ENCODE data around the gene NOL7.

NOL7 gene

DNA sequence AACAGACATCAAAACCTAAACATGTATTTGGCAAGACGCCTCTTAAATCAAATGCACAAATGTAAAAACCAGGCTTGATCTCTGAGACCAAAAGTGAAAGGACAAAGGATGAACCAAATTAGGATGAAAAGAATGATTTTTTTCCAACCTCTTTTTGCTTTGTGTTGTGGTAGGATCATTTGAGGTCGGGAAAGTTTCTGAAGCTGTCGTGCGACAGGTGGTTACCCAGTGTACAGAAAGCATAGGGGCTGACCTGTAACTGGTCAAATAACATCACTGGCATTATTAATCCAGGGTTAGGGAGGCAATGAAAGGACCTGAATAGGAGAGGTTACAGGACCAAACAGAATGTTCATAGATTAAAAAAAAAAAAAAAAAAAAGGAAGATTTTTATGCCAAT, 18.1 kb upstream of the NOL7 start:
- DNase-seq (ENCODE audit: low spot score) = no peak

DNA sequence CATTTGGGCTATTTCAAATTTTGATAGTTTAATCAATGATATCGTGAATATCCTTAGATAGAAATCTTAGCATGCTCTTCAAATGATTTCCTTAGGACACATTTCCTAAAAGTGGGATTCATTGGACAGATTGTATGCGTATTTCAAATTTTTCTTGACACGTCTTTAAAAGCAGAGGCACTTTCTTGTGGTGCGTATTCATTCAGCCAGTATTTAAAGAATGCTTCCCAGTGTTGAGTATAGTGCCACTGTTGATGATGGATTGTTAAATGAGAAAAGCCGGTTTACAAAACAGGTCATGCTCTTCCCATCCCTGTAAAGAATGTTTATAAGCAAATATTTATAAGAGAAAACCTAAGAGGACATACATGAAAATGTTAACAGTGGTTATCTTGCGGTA, 15.1 kb upstream of the NOL7 start:
- no peak for DNase-seq (ENCODE audit: low spot score)

- DNase-seq (ENCODE audit: low spot score) = no peak
Measured at GRCh38 chr6:13604135-13604534, 11.0 kb upstream of the NOL7 start.

DNA sequence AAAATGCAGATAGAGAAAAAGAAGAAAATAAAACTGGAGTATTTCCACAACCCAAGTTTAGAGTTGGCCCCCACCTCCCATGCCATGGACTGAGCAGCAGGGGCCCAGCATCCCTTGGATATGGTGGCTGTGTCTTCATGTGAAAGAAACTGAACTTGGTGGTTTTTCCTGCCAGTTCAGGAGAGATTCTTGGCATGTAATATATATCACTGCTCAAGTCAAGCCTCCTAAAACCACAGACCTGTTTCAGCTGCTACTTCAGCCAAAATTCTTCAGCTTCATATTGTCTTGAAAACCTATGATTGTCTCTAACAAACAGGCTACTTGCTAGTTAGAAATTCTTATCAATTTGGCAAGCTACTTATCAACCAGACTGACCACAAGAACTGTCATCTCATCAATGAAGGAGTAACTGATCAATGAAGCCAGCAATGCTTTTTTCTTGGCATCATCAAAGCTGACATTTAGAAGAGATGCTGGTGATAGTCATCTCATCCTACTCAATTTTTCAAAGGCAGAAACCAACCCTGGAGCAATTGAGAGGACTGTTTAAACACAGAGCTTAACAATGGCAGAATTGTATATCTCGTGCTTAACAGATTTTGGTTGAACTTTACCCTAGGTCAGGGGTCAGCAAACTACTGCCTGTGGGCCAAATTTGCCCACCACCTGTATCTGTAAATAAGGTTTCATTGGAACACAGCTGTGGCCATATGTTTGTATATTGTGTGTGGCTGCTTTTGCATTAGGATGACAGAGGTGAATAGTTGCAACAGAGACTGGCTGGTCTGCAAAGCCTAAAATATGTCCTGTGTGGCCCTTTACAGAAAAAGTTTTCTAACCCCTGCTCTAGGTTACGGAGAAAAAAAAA, 10.4 kb upstream of the NOL7 start:
- DNase-seq (ENCODE audit: low spot score) = peak; percentile 41

DNA sequence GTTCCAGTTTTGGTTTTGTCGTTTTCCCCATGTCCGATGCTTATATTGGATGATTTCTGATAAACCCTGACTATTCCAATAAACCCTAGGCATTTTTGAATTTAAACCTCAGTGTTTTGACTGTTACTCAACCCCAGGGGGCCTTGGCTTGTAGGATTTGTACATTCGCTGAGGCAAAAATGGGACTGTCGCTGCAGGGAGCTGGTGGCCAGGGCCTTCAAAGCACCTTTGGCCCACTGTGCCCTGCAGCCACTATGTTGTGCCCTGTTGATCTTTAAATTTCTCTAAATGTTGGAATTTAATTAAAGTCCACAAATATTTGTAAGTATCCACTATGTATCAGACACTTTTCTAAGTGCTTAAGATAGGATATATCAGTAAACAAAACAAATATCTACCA, 9.5 kb upstream of the NOL7 start:
- DNase-seq (ENCODE audit: low spot score) = no peak

DNA sequence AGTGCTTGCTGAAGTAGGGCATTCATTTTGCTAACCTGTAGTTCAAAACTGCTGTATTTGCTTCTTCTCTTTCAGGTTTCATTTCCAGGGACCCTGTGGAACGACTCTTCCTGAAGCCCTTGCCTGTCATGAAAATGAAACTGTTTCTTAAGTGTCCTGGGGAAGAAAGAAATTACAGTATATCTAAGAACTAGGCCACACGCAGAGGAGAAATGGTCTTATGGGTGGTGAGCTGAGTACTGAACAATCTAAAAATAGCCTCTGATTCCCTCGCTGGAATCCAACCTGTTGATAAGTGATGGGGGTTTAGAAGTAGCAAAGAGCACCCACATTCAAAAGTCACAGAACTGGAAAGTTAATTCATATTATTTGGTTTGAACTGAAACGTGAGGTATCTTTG, 3.4 kb upstream of the NOL7 start:
- DNase-seq (ENCODE audit: low spot score) = no peak

- DNase-seq (ENCODE audit: low spot score) = no peak
Measured at GRCh38 chr6:13613029-13613594, 2.0 kb upstream of the NOL7 start.

GRCh38 chr6:13614126-13614925, 809 bp upstream of the NOL7 start:
- DNase-seq (ENCODE audit: low spot score) = peak; percentile 26

- peak; percentile 16 for DNase-seq (ENCODE audit: low spot score)
Measured at GRCh38 chr6:13615792-13616120, 621 bp downstream of the NOL7 start.

DNA sequence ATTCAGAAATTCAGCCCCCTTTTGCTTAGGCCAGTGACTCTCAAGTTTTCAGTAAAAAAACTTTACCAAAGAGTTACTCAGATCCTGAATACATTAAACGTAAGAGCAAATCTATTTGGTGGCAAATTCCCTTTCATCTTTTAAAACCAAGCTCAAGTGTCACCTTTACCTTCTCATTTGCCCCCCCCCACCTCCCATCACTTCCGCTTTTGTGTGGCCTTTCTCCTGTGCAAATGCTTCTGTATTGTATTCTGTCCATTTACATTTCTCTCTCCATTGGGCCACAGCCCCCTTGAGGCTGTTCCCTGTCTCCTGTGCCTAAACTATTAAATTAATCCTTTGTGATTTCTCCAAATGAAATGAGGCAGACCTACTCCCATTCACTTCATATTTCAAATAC, 1.9 kb downstream of the NOL7 start:
- no peak for DNase-seq (ENCODE audit: low spot score)

DNA sequence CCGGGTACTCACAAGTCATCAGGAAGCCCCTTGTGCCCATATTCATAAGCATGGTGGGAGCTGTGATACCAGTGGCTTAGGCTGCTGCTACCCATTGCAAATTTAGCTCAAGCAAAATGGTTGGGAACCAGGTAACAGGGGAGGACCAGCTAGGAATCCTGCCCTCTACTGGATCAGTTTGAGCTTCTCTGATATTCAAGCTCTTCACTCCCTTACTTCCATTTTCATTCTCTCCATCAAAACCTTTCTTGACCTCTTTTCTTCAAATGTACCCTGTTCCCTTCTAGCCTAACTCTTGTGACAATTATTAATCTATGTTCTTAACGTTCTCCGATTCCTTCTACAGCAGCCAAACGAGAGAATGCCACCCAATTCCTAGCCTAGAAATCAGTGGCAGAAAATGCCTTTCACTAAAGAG, 9.7 kb downstream of the NOL7 start:
- peak; percentile 39 for DNase-seq (ENCODE audit: low spot score)

GRCh38 chr6:13629459-13630116, 14.5 kb downstream of the NOL7 start:
- no peak for DNase-seq (ENCODE audit: low spot score)

GRCh38 chr6:13630499-13630898, 15.4 kb downstream of the NOL7 start:
- DNase-seq (ENCODE audit: low spot score) = no peak

DNA sequence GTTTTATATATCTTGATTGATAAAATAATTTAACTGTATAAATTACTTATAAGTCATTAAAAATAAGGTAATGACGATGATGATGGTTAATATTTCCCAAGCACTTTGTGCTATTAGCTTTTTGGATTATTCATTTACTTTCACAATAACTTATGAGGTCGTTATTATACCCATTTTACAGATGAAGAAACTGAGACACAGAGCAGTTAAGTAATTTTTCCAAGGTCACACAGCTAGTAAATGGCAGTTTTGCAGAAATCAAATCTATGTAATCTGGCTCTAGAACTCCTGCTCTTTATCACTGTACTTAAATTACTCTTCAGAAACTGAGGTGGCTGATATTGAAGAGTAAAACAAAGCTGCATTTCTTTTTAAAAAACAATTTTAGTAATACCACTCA, 18.2 kb downstream of the NOL7 start:
- DNase-seq (ENCODE audit: low spot score) = no peak

- DNase-seq (ENCODE audit: low spot score) = no peak
Measured at GRCh38 chr6:13635948-13636658, 21.0 kb downstream of the NOL7 start.

DNA sequence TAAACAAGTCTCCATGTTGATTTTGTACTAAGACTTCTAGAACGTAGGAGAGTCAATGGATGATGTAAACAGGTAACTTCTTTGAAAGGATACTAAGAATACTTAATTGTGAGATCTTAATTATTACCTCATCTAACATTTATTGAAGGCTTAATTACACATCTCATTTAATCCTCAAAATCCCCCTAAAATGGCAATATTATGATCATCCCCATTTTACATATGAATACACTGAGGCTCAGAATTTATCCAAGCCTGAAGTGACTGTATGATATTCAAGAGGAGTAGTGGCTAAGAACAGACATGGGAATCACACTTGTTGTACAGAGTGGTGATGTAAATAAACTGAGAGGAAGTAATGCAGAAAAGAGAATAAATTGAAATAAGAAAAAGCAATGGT, 22.9 kb downstream of the NOL7 start:
- DNase-seq (ENCODE audit: low spot score) = no peak

DNA sequence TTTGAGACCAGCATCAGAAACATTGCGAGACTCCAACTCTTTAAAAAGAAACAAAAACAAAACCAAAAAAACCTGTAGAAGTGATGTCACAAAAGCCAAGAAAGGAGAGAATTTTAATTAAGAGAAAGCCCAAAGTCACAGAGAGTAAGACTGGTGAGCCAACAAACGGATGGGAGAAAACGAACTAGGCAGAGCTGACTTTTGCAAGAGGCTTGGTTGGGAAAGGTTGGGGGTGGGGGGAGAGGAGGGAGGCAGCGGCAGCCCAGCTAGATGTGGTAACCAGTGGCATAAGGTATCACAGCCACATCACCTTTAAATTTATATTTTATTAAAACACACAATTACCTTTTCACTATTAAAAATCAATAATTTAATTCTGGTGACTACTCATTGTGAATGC, 23.5 kb downstream of the NOL7 start:
- no peak for DNase-seq (ENCODE audit: low spot score)

DNA sequence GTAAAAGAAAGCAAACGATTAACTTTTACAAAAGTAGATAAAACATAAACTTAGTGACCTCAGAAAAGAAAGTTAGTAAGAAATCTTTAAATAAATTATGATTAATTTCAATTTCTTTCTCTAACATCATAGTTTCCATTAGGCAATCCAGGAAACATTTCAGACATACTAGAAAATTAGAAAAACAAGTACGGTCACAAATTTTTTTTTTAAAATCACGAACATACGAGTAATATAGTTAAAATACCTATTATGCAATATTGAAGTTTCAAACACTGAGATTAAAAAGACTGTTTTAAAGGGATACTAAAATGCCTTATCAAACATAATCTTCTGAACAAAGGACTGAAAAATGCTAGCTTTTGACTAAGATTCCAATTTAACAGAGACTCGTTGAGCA, 26.2 kb downstream of the NOL7 start:
- DNase-seq (ENCODE audit: low spot score) = no peak

GRCh38 chr6:13643125-13643524, 28.0 kb downstream of the NOL7 start:
- no peak for DNase-seq (ENCODE audit: low spot score)

DNA sequence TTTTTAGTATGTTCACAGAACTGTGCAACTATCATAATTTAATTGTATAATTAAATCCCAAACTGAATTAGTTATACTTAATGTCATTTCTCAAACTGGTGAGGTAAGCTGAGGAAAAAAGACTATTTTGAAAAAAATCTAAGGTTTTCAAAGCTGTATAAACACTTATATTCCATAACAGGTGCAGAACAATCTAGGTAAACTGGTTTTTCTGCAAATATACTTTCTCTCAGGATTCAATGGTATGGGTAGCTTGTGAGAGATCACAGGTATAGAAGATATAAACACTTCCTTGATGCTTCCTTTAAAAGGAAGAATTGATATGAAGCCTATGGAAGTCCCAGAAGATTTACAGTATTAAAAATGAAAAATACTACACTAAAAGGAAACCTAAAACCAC, 33.7 kb downstream of the NOL7 start:
- no peak for DNase-seq (ENCODE audit: low spot score)

DNA sequence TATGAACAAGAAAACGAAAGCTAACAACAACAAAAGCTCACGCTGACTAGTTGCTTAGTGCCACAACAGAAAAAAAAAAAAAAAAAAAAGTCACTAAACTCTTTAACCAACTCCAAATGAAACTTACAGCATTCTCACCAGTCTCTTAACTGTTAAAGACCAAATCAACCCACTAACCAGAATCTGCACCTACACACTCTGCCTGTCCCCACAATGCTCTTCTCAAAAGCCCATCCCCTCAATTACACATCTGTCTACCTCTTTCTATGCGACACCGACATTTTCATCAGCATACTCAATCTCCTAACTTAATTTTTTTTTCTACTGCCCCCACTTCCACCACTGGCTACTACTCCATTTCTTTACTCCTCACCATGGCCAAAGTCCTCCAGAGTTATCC, 34.3 kb downstream of the NOL7 start:
- DNase-seq (ENCODE audit: low spot score) = no peak

- DNase-seq (ENCODE audit: low spot score) = no peak
Measured at GRCh38 chr6:13653296-13653695, 38.2 kb downstream of the NOL7 start.
